Large intestine (tissue), 3 donors: ENCODE measurements around the gene CAMP. TPM values are rescaled to one million over a fixed set of nuclear protein-coding genes. Genes with fewer than 3 reads are reported as not detected.
"Not testable (repeated sequence)": the region's sequence is repeated elsewhere in the genome, so short reads cannot be mapped to it uniquely, and the experiment has no call there.

Experiments used
- DNase-seq, 2 donors: peaks; one replicate each; pipeline versions ENCODE4 v3.0.0 to v3.0.0-alpha.2; 2013
- H3K27ac ChIP-seq: one replicate; pipeline ENCODE4 v1.5.1; 2013; ENCODE audit warnings: low read length
- H3K27me3 ChIP-seq: 2 replicates; pipeline ENCODE4 v1.6.1; 2013; ENCODE audit warnings: low read length; ENCODE audit not compliant: control insufficient read depth, insufficient read depth
- H3K36me3 ChIP-seq: 2 replicates; pipeline ENCODE4 v1.6.1; 2013; ENCODE audit warnings: low read length; ENCODE audit not compliant: control insufficient read depth, insufficient read depth
- H3K4me1 ChIP-seq: one replicate; pipeline ENCODE4 v1.6.1; 2013; ENCODE audit warnings: low read length; ENCODE audit not compliant: control insufficient read depth, insufficient read depth
- H3K4me3 ChIP-seq: one replicate; pipeline ENCODE4 v1.5.1; 2013; ENCODE audit warnings: low read length
- H3K9me3 ChIP-seq: one replicate; pipeline ENCODE4 v1.6.1; 2013; ENCODE audit warnings: mild to moderate bottlenecking, low read depth, low read length, moderate library complexity; ENCODE audit not compliant: control insufficient read depth
- WGBS: methylation state at CpG from one replicate; pipeline ENCODE4 v1.1.5; 2013; ENCODE audit warnings: low lambda C conversion rate; ENCODE audit not compliant: insufficient coverage; 5-methylcytosine and 5-hydroxymethylcytosine counted together
- polyA plus RNA-seq: library from polyadenylated mRNA; unstranded; fragments of 120-200 nt; gene quantifications from one replicate; pipeline ENCODE4 v1.2.1, GENCODE V29; 2013

The CAMP gene
- polyA plus RNA-seq, 1 donor: 0.19 TPM

DNA sequence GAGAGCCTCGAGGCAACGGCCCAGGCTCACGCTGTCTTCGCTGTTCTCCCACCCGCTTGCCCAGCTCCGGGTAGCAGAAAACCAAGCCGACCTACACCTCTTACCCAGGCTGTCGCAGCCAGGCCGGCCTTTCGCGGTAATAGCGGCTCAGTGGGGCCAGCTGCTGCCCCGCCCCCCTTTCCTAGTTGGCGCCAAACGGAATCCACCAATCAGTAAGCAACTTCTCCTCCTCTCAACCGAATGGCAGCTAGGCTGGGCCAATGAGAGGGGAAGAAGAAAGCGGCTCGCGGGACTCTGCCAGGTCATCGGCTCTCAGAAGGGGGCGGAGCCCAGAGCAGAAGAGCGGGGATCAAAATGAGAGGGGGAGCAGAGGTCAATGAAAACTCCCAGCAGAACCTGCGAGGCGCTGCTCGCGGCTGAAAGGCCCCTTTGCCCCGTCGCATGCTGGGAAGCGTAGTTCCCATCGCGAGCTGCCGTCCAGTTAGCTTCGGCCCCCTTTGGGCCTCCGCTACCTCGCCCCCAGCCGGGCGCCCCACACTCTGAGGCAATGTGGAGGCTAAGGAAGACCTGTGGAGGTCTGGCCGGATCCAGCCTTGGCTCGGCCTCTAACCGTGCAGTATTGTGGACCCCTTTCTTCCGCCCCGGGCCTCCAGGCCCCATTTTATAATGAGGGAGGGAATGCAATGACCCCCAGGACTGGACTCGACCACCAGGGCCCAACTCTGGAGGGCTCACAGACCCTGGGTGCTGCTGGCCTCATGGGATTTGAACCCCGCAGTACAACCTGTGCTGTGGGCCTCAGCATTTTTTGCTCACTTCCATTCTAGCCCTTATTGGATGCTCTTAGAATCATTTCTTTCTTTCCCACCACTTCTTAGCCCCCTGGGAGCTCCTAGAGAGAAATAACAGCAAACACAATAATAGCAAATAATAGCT, 34.8 kb upstream of the CAMP start, which contains the start of gene CDC25A:
Gene CDC25A, minus strand, starts transcription at position 152 of the 936 bp plus-strand sequence. CDS start 470 bp downstream, outside the sequence.
- H3K27ac ChIP-seq: peak within 1 kb of the TSS; percentile 31
- 0% methylated on average over 2 of the region's 44 CpGs for WGBS
- DNase-seq: peak; percentile 99
- H3K36me3 ChIP-seq: peaks cover 5% of the 10 kb centered on the region
- H3K27me3 ChIP-seq: no peaks in the 10 kb centered on the region
- H3K9me3 ChIP-seq: no peaks in the 10 kb centered on the region
- peaks cover 16% of the 10 kb centered on the region for H3K4me1 ChIP-seq
- H3K4me3 ChIP-seq: peak within 1 kb of the TSS; percentile 79

DNA sequence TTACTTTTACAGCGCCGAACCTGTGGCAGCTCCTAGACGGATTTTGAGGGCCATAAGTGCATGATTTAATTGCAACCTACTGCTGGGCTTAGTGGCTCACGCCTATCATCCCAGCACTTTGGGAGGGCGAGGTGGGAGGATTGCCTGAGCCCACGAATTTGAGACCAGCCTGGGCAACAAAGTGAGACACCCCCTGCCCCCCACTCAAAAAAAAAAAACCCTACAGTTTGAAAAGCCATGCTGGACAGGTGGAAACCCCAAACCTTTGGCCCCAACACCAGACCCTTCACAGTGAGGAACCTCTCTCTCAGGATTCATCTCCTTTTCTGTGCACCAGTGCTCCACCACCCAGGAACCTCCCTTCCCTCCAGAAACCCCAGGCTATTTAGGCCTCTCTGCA, 34.0 kb upstream of the CAMP start:
- no peak for DNase-seq
- H3K4me3 ChIP-seq: no peak overlapping the region
- WGBS: no CpG with 5 or more reads among the region's 6 CpGs

DNA sequence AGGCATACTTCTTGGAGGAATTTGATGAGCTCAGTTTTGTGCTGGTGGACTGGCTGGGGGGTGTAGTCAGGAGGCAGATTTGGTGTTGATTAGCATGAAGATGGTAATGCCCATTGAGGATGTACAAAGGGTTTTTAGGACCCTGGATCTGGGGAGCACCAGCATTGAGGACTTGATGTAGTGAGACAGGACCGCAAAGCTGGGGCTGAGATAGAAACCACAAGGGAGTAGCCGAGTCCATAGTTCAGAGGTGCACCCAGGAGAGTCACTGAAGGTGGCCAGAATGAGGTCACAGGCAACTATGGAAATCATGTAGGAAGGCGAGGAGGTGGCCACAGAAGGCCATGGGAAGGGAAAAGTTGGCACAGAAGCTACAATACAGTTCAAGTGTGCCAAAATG, 32.4 kb upstream of the CAMP start:
- H3K27ac ChIP-seq: no peak overlapping the region
- H3K4me1 ChIP-seq: peaks cover 10% of the 10 kb centered on the region
- DNase-seq: peak; percentile 64 to 73
- H3K27me3 ChIP-seq: no peaks in the 10 kb centered on the region
- no peaks in the 10 kb centered on the region for H3K9me3 ChIP-seq
- no peaks in the 10 kb centered on the region for H3K36me3 ChIP-seq
- H3K4me3 ChIP-seq: no peak overlapping the region
- 33% methylated on average over 1 of the region's 3 CpGs for WGBS

More for the DNA sequence above, 34.0 kb upstream of the CAMP start:
- Histone ChIP-seq H3K27ac (no peak overlapping the region), H3K9me3 (no peaks in the 10 kb centered on the region), H3K4me1 (peaks cover 16% of the 10 kb centered on the region), H3K27me3 (no peaks in the 10 kb centered on the region), H3K36me3 (peaks cover 4% of the 10 kb centered on the region)

DNA sequence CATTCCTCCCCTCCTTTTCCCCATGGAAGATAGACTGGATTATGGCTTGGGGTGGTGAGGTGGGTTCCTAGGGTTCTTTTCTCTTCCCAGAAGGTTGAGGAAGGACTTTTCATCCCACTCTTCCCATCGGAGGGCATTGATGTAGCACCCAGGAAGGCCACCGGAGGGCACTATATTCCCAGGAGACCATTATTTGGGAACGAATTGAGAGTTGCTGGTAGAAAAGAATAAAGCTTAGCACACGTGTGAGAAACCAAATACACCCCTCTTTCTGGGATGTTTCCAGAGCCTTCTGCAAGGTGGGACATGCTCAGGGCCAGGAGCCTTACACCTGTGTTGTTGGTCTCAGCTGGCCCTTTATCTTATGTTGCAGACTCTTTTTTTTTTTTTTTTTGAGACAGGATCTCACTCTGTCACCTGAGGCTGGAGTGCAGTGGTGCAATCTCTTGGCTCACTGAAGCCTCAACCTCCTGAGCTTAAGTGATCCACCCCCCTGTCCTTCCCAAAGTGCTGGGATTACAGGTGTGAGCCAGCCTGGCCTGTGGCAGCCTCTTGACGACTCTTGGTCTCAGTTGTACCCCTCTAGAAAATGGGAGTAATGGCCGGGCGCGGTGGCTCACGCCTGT, 28.7 kb upstream of the CAMP start:
- WGBS: 10% methylated on average over 2 of the region's 9 CpGs
- Histone ChIP-seq H3K27ac (no peak overlapping the region), H3K27me3 (no peaks in the 10 kb centered on the region), H3K36me3 (no peaks in the 10 kb centered on the region), H3K4me1 (peaks cover 4% of the 10 kb centered on the region), H3K9me3 (no peaks in the 10 kb centered on the region), H3K4me3 (no peak overlapping the region)
- peak; percentile 33 to 54 for DNase-seq

DNA sequence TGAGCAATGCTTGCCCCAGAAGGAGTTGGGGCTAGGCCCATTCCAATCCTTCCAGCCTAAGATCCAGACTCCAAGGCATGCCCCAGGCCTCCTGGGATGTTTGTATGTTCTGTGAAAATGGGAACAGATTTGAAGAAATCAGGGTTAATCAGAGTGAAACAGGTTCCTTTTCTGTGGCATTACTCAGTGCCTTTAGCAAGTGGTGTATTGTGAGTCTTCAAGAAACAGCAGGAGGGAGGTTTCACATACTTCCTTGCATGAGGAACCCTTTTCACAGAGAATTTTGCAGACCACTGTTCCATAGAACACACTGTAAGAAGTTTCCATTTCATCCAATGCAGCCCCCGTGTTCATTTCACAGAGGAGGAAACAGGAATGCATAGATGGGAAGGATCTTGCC, 26.7 kb upstream of the CAMP start:
- no peaks in the 10 kb centered on the region for H3K27me3 ChIP-seq
- no peak overlapping the region for H3K27ac ChIP-seq
- no peaks in the 10 kb centered on the region for H3K4me1 ChIP-seq
- H3K4me3 ChIP-seq: no peak overlapping the region
- H3K9me3 ChIP-seq: no peaks in the 10 kb centered on the region
- no peak for DNase-seq
- H3K36me3 ChIP-seq: no peaks in the 10 kb centered on the region
- whole genome bisulfite sequencing: no CpG with 5 or more reads among the region's 1 CpG

DNA sequence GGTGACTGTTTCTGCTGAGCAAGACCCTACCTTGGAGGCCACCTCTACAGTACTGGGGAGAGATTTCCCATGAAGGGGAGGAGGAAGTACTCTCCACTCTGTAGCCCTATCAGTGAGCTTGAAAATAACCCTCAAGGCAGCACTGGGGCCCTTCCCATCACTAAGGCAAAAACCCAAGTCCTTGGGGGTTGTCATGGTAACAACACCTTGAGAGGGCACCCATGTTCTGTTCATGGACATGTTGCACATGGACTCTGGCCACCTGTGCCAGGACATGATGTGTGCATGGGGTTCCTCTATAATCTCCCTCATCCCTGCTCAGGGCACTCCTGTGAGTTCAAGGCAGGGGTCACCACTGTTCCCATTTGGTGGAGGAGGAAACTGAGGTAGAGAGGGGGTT, 24.2 kb upstream of the CAMP start:
- Histone ChIP-seq H3K27ac (no peak overlapping the region), H3K36me3 (no peaks in the 10 kb centered on the region), H3K4me1 (no peaks in the 10 kb centered on the region), H3K9me3 (no peaks in the 10 kb centered on the region), H3K4me3 (no peak overlapping the region), H3K27me3 (no peaks in the 10 kb centered on the region)
- no peak for DNase-seq

DNA sequence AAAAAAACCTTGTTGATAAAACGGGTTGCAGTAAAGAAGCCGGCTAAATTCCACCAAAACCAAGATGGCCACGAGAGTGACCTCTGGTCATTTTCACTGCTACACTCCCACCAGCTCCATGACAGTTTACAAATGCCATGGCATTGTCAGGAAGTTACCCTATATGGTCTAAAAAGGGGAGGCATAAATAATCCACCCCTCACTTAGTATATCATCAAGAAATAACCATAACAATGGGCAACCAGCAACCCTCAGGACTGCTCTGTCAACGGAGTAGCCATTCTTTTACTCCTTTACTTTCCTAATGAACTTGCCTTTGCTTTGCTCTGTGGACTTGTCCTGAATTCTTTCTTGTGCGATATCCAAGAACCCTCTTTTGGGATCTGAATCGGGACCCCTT, 20.7 kb upstream of the CAMP start:
- no peak for DNase-seq
- Histone ChIP-seq H3K4me3 (no peak overlapping the region), H3K4me1 (no peaks in the 10 kb centered on the region), H3K36me3 (no peaks in the 10 kb centered on the region), H3K27ac (no peak overlapping the region), H3K9me3 (no peaks in the 10 kb centered on the region), H3K27me3 (no peaks in the 10 kb centered on the region)
- WGBS: 53% methylated on average over 3 of the region's 6 CpGs

DNA sequence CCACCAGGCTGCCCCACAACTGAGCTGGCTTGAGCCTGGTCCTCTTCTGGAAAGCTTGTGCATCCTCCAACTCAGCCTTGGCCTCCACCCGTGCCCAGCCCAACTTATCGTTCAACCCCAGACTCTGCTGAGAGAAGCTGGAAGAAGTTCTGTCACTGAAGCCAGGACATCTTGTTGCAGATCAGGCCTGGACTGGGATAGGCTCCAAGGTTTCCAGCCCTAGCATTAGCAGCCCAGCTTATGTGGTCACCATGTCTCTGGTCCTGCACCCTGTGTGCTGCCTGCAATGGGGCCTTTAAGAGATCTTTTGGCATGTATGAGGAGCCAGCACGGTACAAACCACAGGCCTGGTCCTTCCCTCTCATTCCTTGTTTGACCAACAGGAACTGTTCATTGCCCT, 15.2 kb upstream of the CAMP start:
- DNase-seq: no peak
- Histone ChIP-seq H3K4me3 (no peak overlapping the region), H3K27me3 (no peaks in the 10 kb centered on the region), H3K36me3 (no peaks in the 10 kb centered on the region), H3K27ac (no peak overlapping the region), H3K9me3 (no peaks in the 10 kb centered on the region), H3K4me1 (no peaks in the 10 kb centered on the region)
- WGBS: no CpG with 5 or more reads among the region's 3 CpGs

DNA sequence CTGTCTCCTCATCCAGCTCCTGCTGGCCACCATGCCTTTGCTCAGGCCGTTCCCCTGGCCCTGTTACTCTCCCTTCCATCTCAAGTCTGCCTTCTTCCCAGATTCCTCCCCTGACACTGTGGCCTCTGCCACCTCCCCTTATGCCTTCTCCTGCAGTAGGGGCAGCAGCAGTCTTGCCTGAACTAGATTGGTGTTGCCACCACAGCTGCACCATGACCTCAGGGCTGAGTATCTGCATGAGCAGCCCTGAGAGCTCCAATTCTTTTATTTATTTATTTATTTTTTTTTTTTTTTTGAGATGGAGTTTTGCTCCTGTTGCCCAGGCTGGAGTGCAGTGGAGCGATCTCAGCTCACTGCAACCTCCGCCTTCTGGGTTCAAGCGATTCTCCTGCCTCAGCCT, 13.8 kb upstream of the CAMP start:
- DNase-seq: no peak
- H3K36me3 ChIP-seq: no peaks in the 10 kb centered on the region
- no CpG with 5 or more reads among the region's 4 CpGs for WGBS
- H3K4me1 ChIP-seq: no peaks in the 10 kb centered on the region
- no peaks in the 10 kb centered on the region for H3K9me3 ChIP-seq
- no peak overlapping the region for H3K27ac ChIP-seq
- no peak overlapping the region for H3K4me3 ChIP-seq
- H3K27me3 ChIP-seq: no peaks in the 10 kb centered on the region

DNA sequence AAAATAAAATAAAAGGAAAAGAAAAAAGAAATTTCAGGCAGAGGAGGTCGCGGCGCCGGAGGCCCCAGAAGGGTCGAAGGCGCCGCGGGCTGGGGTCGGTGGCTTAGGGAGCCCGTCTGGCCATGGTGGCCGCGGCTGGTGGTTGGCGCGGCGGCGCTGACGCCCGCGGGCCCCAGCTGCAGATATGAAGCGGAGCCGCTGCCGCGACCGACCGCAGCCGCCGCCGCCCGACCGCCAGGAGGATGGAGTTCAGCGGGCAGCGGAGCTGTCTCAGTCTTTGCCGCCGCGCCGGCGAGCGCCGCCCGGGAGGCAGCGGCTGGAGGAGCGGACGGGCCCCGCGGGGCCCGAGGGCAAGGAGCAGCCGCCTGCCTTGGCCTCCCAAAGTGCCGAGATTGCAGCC, 12.8 kb upstream of the CAMP start:
- not testable (repeated sequence) for H3K36me3 ChIP-seq, H3K4me1 ChIP-seq, DNase-seq, H3K27ac ChIP-seq, H3K9me3 ChIP-seq, H3K27me3 ChIP-seq, H3K4me3 ChIP-seq
- WGBS: no CpG with 5 or more reads among the region's 48 CpGs
